NCI-H2081 (cell line): Measurements from ENCODE around the gene RABL3.
"Not testable (repeated sequence)": the region's sequence is repeated elsewhere in the genome, so short reads cannot be mapped to it uniquely, and the experiment has no call there.

Experiments
- DNase-seq, 2 experiments: peaks; one replicate each; lab custom pipeline; 2025; lab: John Stamatoyannopoulos, UW

RABL3 gene

DNA sequence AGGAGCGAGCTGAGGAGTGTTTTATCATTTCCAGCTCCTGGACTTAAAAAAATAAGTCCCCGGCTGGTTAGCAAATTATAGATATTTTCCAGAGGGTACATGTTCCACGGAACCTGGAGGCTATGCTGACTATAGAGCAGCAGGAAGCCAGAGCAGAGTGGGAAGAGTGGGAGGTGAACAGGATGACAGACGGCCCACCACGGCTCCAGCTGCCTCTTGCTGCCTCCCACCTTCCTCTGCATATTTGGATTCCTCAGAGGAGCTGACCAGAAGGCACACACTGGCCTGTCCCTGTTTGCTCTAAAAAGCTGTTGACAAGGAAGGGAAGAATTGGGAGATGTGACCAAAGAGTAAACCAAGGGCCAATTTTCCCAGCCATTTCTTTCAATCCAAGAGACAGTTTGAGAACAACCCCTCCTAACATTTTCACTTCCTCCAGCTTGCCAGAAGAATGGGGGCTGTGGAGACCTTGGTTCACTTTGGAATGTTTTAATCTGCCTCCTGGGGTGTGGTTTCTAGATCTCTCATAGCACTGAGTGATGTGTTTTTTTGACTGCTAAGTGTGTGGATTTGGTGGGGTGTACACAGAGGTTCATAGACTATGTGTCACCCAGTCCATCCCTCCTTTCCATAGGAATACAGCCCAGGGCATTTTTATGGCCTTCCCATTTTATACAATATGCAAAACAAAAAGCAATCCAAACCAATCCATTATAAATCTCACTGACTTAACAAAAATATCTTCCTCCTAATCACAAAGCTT lies 97.1 kb downstream of the RABL3 start:
- no peak for DNase-seq

DNA sequence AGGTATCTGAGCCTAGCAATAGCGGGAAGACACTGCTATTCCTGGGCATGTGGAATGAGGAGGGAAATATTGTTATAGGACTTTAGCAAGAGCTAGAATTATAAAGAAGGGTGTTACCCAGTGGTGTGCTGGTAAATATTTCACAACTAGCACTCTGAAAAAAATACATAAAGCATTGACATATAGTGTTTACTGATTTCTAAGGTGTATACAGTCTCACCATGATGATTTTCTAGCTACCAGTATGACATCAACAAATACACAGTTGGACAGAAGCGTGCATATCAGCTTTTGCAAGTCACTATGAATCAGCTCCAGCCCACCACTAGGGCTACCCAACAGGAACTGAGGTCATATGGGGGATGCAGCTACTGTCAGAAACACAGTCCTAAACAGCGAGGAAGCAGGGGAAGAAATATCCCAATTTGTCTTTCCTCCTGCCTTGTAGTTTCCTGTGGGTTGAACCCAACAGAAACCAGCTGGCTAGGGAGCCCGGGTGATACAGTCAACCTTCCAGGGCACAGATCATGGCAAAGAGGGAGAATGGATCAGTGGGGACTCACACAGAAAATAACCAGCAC lies 99.9 kb downstream of the RABL3 start:
- DNase-seq: no peak

DNA sequence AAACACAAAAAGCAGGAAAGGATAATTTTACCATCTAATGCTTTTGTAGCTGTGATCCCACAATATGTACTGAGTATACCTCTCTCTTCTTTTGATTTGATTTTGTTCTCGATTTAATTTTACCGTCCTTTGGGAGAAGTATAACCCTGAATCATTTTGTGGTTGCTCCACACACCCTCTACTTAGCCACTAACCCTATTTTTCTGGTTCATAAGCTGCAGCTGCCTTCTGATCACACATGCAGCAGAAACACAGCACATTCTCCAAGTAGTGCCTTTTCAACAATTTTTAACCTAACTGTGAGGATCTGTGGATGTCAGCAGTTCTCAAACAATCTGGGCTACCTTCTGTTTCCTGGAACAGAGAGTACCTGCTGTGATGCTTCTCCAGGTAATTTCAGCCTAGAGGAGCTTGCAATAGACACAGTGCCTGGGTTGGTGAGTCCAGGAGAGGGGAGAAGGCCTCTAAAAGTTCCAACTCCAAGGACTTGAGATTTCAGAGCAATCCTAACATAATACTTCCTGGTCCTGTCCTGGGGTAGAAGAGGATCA lies 100.5 kb downstream of the RABL3 start:
- no peak for DNase-seq

DNA sequence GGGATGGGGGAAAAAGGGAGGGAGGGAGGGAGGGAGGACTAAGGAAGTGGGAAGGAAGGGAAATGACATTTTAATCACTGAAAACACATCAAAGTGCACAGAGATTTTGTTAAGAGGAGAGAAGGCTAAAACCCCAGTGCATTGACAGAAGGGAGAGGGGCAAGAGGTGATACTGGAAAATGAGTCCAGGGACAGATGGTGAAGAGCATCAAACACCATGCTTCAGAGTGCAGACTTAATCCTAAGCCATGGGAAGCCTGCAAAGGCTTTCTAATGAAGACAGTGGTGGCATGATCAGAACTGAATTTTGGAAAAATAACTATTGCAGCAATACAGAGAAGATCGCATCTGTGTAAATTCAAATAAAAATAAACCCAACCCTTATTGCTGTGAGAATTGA lies 102.1 kb downstream of the RABL3 start:
- no peak for DNase-seq

DNA sequence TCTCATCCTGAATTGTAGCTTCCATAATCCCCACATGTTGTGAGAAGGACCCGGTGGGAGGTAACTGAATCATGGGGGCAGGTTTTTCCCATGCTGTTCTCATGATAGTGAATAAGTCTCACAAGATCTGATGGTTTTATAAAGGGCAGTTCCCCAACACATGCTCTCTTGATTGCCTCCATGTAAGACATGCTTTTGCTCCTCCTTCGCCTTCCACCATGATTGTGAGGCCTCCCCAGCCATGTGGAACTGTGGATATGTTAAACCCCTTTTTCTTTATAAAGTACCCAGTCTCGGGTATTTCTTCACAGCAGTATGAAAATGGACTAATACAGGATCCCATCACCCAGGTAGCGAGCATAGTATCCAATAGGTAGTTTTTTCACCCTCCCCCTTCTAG lies 103.5 kb downstream of the RABL3 start:
- not testable (repeated sequence) for DNase-seq

DNA sequence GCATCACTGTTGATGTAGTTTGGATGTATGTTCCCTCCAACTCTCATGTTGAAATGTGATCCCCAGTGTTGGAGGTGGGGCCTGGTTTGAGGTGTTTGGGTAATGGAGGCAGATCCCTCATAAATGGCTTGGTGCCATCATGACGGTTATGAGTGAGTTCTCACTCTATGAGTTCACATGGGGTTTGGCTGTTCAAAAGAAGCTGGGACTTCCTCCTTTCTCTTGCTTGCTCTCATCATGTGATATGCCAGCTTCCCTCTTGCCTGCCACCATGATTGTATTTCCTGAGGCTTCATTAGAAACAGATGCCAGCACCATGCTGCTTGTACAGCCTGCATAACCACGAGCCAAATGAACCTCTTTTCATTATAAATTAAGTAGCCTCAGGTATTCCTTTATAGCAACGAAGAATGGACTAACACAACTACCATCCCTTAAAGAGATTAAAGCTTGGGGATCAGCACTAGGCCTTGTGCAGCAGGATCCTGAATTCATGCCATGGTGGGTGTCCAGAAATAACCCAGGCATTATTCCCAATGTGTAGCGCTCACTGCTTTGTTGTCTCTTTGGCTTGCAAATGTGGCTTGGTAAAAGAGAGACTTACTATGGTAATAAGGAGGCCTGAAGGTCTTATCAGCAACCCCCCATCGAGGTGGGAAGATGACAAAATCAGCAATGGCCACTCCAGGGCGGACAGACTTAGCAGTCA lies 104.3 kb downstream of the RABL3 start:
- no peak for DNase-seq

DNA sequence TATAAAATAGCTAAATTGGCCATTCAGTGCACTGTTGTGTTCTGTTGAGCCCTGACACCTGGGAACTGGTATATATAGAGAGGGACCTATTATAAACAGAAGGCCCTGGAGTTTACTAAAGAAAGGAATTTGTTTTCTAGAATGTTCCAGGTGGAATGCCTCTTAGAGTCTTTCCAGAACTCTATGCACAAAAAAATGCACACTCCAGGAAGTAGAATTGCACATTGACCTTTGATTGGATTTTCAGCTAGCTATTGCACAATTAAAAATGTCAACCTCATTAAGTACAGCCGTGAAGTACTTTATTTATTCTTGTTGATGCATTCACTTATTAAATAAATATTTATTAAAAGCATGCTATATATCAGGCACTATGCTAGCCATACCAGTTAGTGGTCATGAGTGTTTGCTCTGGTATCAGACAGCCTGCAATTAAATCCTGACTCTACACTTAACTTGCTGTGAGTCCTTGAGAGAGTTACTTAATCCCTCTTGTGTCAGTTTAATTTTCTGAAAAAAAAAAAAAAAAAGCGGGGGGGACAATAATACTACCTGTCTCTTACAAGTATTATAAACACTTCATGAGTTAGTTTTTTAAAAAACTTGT lies 105.4 kb downstream of the RABL3 start:
- no peak for DNase-seq
